GM21619 (cell line): ENCODE data around the gene ZNF684.
A peak's percentile ranks its signal among the peaks of the same experiment; 100 is the strongest.
"Not testable (repeated sequence)": the region's sequence is repeated elsewhere in the genome, so short reads cannot be mapped to it uniquely, and the experiment has no call there.

Source experiments
- ATAC-seq: cut with Tn5 transposase; IDR thresholded peaks from one replicate; pipeline ENCODE4 v1.9.1; 2021; ENCODE audit not compliant: unreplicated experiment

ZNF684 gene

GRCh38 chr1:40531381-40532061 lies at the start of gene ZNF684:
TSS of gene ZNF684 (plus strand) at chr1:40531637. CDS start at chr1:40533167, 1,530 bp downstream.
- ATAC-seq, result peak; percentile 93

GRCh38 chr1:40495315-40495903 lies 36.0 kb upstream of the ZNF684 start:
- no peak for ATAC-seq

- ATAC-seq, result not testable (repeated sequence)
Measured at GRCh38 chr1:40502651-40503050, 28.8 kb upstream of the ZNF684 start.

- ATAC-seq, result no peak
Measured at GRCh38 chr1:40507973-40508372, 23.5 kb upstream of the ZNF684 start.

- peak; percentile 85 for ATAC-seq
Measured at GRCh38 chr1:40508375-40509341, 22.8 kb upstream of the ZNF684 start, which contains the start of gene EXO5. TSS of gene EXO5 (plus strand) at chr1:40508767. CDS start at chr1:40514545, 5,778 bp downstream.

- ATAC-seq, result no peak
Measured at GRCh38 chr1:40519517-40519916, 11.9 kb upstream of the ZNF684 start.

- peak; percentile 6 for ATAC-seq
Measured at GRCh38 chr1:40530735-40531380, 579 bp upstream of the ZNF684 start.

- ATAC-seq, result no peak
Measured at GRCh38 chr1:40532062-40532389, 589 bp downstream of the ZNF684 start.

- ATAC-seq, result no peak
Measured at GRCh38 chr1:40532844-40533424, 1.5 kb downstream of the ZNF684 start.

- ATAC-seq, result no peak
Measured at GRCh38 chr1:40534589-40534988, 3.2 kb downstream of the ZNF684 start.

- no peak for ATAC-seq
Measured at GRCh38 chr1:40535732-40536131, 4.3 kb downstream of the ZNF684 start.

- no peak for ATAC-seq
Measured at GRCh38 chr1:40539338-40539737, 7.9 kb downstream of the ZNF684 start.

GRCh38 chr1:40546957-40547356 lies 15.5 kb downstream of the ZNF684 start:
- ATAC-seq, result no peak

GRCh38 chr1:40553017-40553416 lies 21.6 kb downstream of the ZNF684 start:
- ATAC-seq, result no peak

GRCh38 chr1:40554807-40555206 lies 23.4 kb downstream of the ZNF684 start:
- not testable (repeated sequence) for ATAC-seq

GRCh38 chr1:40556121-40556520 lies 24.7 kb downstream of the ZNF684 start:
- ATAC-seq, result no peak

- not testable (repeated sequence) for ATAC-seq
Measured at GRCh38 chr1:40558241-40558640, 26.8 kb downstream of the ZNF684 start.

- ATAC-seq, result no peak
Measured at GRCh38 chr1:40562185-40562584, 30.7 kb downstream of the ZNF684 start.

GRCh38 chr1:40563266-40563665 lies 31.8 kb downstream of the ZNF684 start:
- no peak for ATAC-seq

GRCh38 chr1:40564506-40564905 lies 33.1 kb downstream of the ZNF684 start:
- ATAC-seq, result no peak

- ATAC-seq, result no peak
Measured at GRCh38 chr1:40564913-40565312, 33.5 kb downstream of the ZNF684 start.
